Activated gamma-delta T cell treated with anti-CD3 and anti-CD28 coated beads, Interleukin-2, amount 50 U/mL, for 16 hours (primary cell): Measurements from ENCODE around the gene INSC.
"Not testable (repeated sequence)": the region's sequence is repeated elsewhere in the genome, so short reads cannot be mapped to it uniquely, and the experiment has no call there.

Experiments
- DNase-seq: peaks from one replicate; pipeline ENCODE4 v3.0.0-alpha.2; 2020; ENCODE audit warnings: low read depth

The INSC gene, protein sequence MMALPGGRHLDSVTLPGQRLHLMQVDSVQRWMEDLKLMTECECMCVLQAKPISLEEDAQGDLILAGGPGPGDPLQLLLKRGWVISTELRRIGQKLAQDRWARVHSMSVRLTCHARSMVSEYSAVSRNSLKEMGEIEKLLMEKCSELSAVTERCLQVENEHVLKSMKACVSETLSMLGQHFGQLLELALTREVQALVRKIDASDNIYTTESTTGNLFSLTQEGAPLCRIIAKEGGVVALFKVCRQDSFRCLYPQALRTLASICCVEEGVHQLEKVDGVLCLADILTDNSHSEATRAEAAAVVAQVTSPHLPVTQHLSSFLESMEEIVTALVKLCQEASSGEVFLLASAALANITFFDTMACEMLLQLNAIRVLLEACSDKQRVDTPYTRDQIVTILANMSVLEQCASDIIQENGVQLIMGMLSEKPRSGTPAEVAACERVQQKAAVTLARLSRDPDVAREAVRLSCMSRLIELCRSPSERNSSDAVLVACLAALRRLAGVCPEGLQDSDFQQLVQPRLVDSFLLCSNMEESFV

DNA sequence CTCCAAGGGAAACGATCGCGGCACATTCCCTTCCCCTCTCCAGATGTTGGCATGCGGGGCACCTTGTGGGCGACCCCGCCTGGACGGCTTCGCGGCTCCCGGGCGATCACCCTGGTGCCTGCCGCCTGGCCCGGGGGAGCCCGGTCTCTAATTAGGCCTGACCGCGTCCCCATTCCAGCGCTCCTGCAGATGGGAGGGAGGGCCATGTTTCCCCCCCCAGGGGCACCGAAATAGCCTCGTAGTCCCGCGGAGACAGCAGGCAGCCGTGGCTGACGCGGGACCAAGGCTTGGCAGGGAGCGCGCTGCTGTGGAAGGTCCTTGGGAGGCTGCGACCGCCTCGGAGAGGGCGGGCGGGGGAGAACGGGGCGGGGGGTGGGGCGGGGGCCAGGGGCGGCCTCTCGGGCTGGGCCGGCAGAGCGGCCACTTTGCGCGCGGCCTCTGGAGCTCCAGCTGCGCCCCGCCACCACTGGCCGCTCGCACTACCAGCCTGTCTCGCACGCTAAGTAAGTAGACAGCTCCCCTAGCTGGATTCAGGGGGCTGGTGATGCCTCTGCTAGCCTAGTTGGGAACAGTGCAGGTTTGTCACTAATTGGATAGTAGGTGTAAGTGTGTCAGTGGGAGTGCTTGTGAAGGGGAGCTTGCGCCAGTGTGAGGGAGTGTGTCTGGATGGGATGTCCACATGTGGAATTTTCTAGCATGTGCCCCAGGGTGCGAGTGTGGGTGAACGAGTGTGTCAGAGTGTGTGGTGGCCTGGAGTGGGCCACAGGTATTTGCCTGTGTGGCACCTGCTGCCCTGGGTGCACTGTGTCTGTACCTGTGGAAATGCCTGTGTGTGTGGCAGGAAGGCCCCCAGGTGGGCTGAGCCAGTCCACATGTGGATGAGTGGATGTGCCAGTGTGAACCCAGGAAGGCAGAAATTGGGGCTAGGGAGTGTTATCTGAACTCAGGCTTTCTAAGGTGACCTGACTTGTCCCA lies at the start of gene INSC:
INSC (plus strand) TSS at position 423 of the 975 bp plus-strand sequence. CDS start 34,252 bp downstream, outside the sequence.
- no peak for DNase-seq

DNA sequence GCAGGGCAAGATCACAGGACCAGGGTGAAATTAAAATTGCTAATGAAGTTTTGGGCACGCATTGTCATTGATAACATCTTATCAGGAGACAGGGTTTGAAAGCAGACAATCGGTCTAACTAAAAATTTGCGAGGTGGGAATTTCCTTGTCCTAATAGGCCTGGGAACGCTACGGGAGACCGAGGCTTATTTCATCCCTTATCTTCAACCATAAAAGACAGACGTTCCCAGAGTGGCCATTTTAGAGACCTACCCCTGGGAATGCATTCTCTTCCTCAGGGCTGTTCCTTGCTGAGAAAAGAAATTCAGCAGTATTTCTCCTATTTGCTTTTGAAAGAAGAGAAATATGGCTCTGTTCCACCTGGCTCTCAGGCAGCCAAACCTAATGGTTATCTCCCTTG lies 45.0 kb upstream of the INSC start:
- not testable (repeated sequence) for DNase-seq

DNA sequence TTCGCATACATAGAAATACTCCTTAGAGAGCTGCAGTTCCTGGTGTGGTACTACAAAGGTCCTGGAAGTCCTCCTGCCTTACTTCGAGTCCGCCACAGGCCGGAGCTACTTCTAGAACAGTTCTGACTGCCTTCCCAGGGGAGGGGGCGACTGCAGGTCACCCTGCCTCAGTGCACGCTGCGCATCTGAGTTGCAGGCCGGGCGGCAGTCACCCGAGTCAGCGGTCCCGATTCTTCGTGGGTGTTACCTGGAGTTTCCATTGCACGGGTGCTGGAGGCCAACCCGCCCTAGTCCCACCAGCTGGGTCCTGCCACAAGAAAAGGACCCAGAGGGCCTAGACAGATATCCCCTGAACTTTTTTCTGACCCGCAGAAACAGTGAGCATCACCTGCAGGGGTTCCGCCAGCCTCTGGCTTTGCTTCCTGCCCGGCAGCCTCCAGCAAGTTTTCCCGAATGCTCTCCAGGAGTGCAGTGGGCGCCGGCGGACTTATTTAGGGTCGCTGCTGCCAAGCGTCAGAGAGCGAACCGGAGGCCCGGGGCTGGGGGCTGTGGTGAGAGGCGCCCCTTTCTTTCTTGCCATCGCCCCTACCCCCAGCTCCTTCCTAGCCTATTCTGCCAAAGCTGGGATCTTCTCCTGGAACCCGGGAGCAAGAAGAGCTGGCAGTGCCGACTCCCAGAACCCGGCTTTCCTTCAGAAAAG lies 43.0 kb upstream of the INSC start:
- no peak for DNase-seq

DNA sequence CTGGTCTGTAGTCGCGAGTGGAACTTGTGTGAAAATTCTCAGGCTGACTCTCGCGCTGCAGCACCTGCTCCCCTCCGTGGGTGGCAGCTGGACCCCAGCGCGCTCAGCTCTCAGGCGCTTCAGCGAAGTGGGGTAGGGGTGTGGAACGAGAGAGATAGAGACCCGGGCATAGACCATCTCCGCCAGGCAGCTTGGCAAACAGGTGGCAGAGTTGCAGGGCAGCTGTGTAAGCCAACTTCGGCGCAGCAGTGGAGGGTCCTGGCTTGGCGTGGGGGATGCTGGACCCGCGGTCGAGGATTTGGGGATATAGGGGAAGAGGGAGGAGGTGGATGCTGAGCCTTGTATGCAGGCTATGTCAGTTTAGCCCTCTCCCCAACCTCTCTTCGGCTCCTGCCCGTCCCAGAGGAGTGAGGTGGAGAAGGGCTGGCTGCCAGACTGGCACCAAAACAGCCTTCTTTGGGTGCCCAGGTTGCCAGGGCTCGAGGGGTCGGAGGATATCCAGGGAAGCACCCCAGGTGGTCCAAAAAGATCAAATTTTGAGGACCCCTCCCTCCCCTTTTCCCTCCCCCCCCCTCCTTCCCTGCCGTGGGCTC lies 42.1 kb upstream of the INSC start:
- DNase-seq = no peak

DNA sequence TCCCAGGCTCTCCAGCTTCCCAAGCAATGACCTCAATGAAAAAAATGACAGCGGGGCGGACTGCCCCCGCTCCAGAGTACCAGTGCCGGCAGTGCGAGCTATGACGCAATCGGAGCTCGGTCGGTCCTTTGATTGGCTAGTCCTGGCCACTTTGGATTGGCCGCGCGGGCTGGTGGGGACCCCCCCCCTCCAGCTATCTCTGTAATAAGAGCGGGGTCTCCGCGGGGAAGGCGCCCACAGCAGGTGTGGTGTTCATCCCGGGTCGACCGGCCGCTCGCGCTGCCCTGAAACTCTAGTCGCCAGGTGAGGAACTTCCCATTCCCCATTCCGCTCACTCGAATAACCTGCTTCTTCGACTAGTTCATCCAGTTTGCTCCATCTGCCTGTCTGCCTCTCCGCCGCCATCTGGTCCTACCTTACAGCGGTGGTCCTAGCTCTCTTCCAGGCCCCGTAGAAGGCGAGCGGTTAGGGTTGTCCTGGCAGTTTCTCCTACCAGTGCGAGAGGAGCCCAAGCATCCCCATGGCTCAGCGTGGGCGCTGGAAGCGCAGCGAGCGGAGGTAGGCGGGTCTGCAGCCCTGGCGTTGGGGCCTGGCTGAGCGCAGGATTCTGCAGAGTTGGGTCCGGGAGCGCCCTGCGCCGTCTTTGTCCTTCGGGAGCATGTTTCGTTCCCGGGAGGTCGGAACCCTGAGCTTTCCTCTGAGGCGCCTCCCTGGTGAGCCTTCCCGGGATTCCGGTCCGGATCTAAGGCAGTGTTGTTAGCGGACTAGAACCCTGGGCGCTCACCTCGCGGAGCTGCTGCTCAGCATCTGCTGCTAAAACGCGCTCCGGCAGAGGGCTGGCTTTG lies 41.1 kb upstream of the INSC start, which contains the start of gene CALCB:
CALCB (plus strand) TSS at position 233 of the 845 bp plus-strand sequence. CDS start 1,126 bp downstream, outside the sequence.
- no peak for DNase-seq

DNA sequence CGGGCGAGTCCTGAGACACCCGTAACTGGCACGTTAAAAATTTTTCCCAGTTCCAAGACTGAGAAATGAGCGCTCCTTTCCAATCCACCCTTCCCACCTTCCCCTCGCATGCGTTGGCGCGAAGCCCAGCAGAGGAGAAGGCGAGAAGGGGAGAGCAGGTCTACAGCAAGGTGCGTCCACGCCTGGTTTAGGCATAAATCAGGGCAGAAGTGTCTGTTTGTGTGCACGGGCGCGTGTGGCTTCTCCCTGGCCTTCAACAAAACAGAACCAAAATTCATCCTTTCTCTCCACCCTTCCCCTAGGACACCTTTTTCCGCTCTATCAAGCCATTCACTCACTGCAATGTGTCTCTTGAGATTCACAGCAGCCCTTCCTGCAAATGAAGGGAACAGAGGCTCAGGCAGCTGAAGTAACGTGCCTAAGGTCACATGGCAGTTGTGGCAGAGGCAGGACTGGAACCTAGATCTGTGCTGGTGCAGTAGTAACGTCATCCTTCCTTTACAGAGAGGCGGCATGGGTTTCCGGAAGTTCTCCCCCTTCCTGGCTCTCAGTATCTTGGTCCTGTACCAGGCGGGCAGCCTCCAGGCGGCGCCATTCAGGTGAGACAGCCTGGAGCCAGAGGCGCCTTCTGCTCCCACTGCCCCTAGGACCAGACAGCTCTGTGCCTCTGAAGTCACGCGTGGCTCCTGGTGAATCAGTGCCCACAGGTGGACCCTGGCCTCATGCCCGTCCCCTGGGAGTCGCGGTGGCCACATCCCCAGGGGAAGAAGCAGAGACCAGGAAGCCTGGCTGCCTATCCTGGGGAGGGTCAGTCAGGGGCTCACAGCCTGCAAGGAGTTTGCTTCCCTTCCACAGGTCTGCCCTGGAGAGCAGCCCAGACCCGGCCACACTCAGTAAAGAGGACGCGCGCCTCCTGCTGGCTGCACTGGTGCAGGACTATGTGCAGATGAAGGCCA lies 40.2 kb upstream of the INSC start:
- peak; percentile 67 for DNase-seq

DNA sequence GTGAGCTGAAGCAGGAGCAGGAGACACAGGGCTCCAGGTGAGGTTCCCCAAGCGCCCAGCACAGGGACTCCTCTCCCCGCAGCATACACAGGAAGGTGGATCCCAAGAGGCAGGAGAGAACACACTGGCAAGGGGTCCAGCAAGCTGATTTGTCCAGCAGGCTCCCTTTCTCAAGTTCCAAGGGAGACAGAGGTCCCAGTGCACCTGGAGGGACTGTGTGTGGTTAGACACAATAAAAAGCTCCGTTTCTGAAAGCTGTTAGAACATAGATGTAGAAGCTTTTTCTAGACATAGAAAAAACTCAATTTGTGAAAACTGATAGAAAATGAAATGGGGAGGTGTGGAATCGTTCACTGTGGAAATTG lies 39.6 kb upstream of the INSC start:
- DNase-seq = no peak

DNA sequence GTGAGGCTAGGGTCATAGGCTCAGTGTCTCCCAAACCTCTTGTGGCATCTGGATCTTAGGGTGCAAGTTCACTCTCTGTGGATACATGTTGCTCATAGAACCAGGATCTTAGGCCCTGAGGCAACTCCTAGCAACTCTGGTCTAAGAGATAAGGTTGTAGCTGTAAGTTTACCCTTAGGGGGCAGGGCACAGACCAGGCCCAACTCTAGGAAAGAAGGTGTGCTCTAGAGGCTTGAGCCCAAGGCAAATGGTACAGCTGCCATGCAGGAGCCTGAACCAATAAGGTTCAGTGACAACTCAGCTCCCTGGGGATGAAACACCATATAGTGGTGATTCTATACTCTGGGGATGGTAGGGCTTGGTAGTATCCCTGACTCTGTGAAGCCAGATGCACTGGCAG lies 23.5 kb upstream of the INSC start:
- no peak for DNase-seq

DNA sequence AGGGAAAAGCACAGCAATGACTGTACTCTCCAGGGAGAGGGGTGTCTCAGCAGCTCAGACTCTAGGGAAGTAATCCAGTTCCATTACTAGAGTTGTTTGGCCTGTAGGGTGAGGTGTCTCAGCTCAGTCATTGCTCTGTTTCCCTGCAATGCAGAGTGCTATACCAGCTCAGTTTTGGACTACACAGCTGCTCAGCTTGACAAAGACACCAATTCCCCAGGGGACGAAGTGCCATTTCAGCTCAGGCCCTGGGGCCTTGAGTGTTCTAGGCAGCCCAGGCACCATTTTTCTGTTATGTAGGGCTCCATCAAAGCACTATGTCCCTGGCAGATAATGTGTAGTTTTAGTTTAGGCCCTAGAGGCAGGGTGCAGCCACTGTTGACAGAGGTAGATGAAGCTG lies 23.1 kb upstream of the INSC start:
- no peak for DNase-seq

DNA sequence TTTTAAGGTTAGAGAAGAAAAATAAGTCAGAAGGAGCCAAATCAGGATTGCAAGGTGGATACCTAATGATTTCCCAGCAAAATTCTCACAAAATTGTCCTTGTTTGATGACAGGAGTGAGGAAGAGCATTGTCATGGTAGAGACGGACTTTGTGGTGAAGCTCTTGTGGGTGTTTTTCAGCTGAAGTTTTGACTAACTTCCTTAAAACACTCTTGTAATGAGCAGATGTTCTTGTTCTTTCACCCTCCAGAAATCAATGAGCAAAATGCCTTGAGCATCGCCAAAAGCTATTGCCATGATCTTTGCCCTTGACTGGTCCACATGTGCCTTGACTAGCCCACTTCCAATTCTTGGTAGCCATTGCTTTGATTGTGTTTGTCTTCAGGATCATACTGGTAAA lies 21.3 kb upstream of the INSC start:
- DNase-seq = no peak

DNA sequence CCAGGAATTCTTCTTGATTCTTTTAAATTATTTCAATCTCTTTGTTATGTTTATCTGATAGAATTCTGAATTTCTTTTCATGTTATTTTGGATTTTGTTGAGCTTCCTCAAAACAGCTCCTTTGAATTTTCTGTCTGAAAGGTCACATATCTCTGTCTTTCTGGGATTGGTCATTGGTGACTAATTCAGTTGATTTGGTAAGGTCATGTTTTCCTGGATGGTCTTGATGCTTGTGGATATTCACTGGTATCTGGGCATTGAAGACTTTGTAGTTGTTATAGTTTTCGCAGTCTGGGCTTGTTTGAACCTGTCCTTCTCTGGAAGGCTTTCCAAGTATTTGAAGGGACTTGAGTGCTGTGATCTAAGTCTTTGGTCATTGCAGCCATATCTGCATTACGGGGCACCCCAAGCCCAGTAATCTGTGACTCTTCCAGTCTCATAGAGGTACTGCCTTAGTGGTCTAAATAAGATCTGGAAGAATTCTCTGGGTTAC lies 18.9 kb upstream of the INSC start:
- DNase-seq = no peak

DNA sequence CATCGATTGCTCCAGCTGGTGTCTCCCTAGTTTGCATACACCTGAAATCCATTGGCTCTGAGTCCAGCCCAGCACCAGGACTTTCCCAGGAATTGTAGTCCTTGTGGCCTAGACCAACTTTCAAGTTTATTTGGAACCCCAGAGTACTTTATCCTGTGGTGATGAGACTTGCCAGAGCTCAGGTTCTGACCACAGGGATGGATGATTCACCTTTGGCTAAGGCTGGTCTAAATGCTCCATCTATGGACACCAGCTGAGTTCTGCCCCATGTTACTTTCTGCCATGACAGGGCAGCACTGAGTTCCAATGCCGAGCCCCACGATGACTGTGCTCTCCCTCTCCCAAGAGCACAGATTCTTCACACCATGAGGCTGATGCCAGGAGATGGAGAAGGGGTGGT lies 17.3 kb upstream of the INSC start:
- DNase-seq = no peak

DNA sequence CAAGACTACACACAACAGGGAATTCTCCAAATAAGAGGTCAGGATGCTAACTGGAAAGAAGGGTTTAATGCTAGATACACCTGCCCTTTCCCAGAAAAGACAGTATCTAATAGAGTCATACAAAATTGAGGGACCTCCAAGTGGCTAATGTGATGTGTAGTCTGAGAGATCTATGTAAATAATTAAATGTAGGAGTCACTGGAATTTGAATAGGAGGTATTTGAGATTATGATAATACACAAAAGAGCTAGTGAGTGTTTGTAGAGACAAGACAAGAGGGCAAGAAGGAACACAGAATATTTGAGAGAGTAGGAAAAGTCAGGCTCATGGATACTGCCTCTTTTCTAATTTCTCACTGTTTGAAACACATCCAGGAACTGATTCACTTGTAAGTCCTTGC lies 15.5 kb upstream of the INSC start:
- DNase-seq = no peak

DNA sequence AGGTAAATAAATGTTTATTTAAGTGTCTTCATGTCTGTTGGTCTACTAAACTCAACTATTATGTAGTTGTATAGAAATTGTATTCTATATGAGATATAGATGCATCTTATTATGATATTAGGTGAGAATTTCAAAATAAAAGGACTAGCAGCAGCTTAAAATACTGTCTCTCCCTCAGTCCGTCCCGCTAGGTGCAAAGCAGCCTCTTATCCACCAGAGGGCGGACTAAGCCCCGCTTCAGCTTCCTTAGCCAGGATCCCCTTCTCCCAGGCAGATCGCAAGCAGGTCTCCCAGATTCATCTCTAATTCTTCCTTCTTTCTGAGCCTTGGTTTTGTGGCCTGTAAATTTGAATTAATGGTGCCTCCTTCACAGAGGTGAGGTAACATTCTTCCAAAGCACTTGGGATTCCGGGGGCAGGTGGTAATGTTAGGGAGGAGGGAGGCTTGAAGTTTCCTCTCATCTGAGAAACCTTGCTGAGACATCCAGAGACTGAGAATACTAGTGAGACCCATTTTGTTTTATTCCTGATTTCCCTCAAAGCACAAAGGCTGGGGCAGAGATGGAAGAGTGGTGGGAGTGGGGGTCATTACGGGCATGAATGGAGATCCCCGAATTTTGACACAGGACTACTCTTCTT lies 13.5 kb upstream of the INSC start:
- peak; percentile 25 for DNase-seq

DNA sequence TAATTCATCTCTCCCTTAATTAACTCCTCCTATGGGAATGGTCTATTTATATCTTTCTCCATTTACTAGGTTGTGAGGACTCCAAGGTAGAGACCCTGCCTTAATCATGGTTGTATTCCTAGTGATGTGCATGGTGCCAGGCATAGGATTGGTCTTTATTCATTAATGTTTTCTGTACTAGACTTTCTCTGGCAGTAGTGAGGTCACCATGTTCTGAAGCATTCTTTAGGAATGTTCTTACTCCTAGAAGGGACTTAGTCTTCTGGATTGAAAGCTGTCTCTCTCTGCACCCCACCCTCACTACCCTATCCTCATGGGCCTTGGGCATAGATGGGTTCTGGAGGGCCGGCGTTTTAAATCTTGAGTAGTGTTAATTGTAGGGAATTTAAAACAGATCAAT lies 10.6 kb upstream of the INSC start:
- DNase-seq = no peak

DNA sequence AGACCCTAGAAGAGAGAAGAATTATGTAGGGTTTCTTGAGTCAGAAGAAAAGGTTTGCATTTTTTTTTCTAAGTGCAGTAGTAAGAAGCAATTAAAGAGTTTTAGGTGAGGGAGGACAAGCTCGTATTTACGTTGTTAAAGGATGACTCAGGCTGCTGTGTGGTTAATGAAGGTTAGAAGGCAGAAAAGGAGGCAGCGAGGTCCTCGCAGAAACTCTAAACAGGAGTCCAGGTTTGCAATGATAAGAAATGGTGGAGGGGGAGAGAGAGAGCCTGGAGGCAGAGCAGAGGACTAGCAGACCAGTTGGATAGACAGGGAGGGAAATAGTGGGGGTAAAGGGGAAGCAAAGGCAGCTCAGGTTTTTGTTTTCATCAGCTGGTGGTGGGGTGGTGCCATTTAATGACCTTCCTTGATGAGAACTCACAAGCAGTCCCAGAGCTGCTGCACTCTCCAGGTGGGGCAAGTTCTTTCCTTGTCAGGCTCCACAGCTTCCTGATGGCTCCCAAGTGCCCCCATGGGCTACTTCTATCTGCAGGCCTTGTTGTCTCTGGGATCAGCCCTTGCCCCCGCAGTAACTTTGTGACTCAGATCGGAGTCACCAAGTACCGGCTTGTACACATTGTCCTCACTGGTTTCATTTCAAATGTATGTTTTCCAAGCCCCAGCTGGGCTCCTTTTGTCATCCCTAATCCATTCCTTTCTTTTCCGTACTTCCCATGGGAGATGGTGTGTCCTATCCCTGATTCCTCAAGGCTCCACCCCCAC lies 8.3 kb upstream of the INSC start:
- no peak for DNase-seq

DNA sequence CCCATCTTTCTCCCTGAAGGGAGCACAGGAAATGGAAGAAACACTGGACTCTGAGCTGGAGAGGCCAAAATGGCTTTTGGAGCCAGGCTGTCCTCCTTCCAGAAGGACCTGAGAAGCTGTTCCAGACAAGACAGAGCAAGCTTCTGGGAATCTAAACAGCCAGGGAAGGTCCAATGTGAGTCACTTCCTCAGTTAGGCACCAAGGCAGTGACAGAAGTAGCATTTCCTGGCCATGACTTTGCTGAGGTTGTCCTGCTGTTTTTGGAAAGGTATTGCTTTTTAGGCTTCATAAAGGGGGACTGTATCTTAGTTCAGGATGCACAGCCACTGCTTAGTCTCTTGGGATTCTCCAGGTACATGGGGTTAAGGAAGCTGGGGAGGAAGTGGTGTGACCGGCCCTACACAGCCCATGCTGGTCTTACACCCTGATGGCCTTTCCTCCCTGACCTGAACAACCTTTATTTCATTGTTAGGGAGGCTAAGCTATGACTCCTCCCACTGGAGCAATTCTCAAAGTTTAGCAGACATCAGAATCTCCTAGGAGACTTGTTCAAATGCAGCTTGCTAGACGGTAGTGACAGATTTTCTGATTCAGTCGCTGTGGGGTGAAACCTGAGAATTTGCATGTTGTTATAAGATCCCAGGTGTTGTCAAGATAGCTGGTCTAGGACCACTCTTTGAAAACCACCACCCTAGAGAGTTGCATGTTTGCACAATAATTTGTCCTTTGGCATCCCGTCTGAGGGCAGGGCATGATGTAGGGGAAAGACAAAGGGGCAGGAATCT lies 6.8 kb upstream of the INSC start:
- no peak for DNase-seq
